HUDEP-2 (cell line): Measurements from ENCODE around the gene P2RX3.

Source experiments
- DNase-seq, 76 experiments: peaks; one replicate each; lab custom pipeline; 2025; ENCODE audit not compliant: unreplicated experiment in 76 of 76; lab: John Stamatoyannopoulos, UW

The P2RX3 gene

DNA sequence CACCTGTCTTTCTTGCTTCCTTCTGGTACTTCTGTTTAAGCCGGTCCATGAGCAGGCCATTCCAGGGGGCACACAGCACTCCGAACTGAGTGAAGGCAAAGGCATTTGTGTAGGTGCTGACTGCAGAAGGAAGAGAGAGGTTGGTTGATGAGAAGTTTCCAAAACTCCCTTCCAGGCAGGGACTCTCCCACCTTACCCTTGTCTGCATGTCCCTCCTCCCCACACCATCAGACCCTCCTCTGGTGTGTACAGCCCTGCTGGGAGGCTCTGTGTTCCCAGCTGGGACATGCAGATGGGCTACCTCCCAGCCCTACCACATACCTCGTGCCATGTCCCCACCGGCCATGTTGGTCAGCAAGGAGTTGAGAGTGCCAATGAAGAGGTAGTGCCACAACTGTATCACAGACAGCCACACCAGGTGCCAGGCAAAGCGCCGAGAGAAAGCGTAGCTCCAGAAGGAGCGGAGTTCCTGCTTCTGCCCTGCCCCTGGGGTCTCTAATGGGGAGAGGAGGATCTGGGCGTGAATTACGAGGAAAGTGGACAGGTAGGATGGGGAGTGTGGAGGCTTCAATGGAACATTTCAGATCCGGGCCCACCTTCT is 76.6 kb downstream of the P2RX3 start:
- no peak for DNase-seq

DNA sequence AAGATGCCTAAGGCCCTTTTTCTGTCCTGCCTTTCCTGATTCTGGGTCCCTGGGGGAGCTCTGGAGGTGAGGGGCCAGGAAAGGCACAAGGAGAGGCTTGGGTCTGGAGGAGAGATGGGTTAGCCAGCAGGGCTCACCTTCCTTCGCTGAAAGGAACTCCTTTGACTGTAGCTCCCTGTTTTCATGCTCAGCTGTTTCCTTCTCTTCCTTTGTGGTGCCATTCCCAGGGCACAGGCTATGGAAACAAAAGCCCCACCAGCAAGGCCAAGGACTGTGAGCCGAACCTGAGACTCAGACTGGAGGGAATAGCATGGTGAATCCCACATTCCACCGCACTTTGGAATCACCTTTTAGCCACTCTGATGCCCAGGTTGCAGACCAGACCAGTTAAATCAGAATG is 78.3 kb downstream of the P2RX3 start:
- no peak for DNase-seq

DNA sequence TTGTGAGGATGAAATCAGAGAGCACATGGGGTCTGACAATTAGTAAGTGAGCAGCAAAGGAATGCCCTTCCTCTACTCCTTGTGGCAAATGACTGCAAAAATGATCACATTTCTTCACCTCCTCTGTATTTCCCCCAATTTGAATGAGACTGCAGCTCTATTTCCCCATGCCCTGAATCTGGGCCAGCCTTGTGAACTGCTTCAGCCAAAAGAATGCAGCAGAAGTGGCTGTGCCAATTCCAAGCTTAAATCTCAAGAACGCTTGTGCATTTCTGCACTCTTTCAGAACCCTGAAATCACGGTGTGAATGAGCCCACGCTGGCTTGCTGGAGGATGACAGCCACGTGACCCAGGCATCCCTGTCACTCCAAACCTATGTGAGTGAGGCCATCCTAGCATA is 78.9 kb downstream of the P2RX3 start:
- no peak for DNase-seq

- DNase-seq = no peak
These were observed 80.0 kb downstream of the P2RX3 start for GRCh38 chr11:57418131-57418530.

DNA sequence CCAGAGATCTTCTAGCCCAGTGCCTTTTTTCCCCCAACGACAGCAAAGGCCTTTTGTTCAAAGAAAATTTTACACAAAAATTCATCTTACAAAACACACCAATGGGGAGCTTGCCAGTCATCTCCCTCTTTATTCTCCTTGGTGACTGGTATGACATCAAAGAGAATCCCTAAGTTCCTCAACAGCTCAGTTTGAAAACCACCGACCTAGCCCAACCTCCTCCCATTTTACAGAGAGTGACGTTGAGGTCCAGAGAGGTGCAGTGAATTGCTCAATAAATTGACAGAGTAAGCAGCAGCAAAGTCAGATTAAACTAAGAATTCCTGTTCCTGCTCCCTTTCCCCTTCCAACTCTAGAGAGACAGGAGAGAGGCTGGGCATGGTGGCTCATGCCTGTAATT is 81.0 kb downstream of the P2RX3 start:
- DNase-seq = no peak

- no peak for DNase-seq
These were observed 82.9 kb downstream of the P2RX3 start for GRCh38 chr11:57421066-57421465.

DNA sequence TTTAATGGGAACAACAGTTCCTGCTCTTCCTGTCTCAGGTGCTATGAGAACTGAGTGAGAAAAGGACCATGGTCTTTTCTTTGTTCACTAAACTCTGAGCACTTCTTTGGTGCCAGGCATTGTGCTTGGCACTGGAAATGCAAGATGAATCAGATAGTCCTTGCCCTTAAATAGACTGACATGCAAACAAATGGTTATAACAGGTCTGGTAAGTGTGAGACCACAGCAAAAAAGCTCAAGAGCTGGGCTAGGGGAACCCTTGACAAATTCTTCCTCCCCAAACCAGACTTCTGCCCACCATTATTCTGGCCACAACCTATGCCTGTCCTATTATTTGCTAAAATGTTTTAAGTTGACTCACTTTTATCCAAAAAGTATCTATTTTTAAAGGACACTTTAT is 83.7 kb downstream of the P2RX3 start:
- no peak for DNase-seq
